DMS53 (cell line): ENCODE measurements around the gene HSD17B1.

Experiments used
- DNase-seq: peaks from one replicate; lab custom pipeline; 2025; lab: John Stamatoyannopoulos, UW

The HSD17B1 gene

DNA sequence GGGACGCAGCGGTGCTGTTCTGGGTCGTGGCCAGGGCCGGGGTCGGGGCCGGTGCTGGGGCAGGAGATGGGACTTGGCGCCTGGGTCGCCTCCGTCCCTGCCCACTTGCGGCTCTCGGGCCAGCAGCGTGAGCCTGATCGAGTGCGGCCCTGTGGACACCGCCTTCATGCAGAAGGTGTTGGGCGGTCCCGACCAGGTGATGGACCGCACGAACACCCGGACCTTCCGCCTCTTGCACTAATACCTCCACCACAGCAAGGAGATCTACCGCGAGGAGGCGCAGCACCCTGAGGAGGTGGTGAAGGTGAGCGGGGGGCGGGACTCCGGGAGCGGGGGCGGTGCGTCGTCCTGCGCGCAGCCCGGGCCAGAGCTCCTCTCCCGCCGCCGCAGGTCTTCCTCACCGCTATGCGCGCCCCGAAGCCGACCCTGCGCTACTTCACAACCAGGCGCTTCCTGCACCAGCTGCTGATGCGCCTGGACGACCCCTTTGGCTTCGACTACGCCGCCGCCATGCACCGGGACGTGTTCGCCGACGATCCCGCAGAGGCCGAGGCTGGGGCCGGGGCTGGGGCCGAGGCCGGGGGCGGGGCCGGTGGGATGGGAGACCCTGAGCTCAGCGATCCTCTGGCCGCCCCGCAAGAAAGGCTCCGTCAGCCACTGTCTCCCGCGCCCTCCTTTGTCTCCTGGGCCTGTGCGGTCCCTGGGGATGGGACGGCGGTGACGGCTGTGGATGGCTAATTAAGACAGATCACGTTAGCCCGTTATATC is 4.5 kb upstream of the HSD17B1 start:
- DNase-seq, result peak; percentile 96

- no peak for DNase-seq
Observed at GRCh38 chr17:42548993-42549755, 3.5 kb upstream of the HSD17B1 start.

- peak; percentile 32 for DNase-seq
Observed at GRCh38 chr17:42553161-42553818, 567 bp downstream of the HSD17B1 start.

DNA sequence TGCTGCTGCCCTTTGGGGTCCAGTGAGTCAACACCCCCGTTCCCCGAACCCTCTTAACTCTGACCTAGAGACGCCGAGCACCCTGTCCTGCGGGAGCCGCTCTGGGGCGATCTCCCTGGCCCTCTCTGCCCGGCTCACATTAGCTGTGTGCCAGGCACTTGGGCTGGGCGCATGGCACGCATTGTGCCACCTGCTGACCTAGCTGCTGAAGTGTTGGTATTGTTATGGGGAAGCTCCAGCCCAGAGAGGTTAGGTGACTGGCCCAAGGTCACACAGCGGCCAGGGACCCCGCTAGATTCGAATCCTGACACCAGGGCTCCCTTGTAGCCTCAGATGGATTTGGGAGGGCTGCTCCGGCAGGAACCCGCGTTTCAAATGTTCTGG is 1.1 kb downstream of the HSD17B1 start:
- DNase-seq, result peak; percentile 64

DNA sequence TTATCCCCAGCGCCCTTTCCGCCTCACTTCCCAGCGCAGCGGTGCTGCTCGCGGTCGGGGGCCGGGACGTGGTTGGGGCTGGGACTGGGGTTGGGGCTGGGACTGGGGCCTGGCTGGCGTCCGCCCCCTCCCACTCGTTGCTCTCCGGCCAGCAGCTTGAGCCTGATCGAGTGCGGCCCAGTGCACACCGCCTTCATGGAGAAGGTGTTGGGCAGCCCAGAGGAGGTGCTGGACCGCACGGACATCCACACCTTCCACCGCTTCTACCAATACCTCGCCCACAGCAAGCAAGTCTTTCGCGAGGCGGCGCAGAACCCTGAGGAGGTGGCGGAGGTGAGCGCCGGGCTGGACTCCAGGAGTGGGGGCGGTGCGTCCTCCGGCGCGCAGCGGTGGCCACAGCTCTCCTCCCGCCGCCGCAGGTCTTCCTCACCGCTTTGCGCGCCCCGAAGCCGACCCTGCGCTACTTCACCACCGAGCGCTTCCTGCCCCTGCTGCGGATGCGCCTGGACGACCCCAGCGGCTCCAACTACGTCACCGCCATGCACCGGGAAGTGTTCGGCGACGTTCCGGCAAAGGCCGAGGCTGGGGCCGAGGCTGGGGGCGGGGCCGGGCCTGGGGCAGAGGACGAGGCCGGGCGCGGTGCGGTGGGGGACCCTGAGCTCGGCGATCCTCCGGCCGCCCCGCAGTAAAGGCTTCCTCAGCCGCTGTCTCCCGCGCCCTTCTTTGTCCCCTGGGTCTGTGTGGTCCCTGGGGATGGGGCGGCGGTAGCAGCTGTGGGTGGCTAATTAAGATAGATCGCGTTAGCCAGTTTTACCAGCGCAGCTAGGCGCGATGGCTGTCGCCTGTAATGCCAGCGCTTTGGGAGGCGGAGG is 1.8 kb downstream of the HSD17B1 start:
- peak; percentile 91 for DNase-seq

DNA sequence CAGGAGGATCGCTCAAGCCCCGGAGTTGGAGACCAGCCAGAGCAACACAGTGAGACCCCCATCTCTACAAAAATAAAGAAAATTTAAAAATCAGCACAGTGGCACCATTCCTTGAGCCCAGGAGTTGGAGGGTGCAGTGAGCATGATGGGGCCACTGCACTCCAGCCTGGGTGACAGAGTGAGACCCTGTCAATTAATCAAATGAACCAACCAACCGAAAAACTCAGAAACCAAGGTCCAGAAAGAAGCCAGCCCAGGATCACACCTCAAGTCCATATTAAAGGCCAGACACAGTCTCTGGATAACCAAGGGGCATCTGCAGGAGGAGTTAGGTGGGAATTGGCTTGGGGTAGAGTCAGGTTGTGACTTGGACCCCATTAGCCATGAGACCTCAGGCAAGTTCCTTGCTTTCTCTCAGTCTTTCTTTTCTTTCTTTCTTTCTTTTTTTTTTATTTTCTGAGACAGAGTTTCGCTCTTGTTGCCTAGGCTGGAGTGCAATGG is 2.4 kb downstream of the HSD17B1 start:
- DNase-seq, result no peak

- peak; percentile 52 for DNase-seq
Observed at GRCh38 chr17:42555961-42556617, 3.4 kb downstream of the HSD17B1 start.

DNA sequence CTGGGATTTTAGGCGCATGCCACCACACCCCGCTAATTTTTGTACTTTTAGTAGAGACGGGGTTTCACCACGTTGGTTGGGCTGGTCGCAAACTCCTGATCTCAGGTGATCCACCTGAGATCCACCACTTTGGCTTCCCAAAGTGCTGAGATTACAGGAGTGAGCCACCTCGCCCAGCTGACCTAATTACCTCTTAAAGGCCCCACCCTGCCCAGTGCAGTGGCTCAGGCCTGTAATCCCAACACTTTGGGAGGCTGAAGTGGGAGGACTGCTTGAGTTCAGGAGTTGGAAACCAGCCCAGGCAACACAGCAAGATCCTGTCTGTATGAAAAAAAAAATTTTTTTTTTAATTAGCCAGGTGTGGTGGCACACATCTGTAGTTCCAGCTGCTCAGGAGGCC is 6.4 kb downstream of the HSD17B1 start:
- DNase-seq, result peak; percentile 26

GRCh38 chr17:42560246-42560645 is 7.5 kb downstream of the HSD17B1 start:
- no peak for DNase-seq

DNA sequence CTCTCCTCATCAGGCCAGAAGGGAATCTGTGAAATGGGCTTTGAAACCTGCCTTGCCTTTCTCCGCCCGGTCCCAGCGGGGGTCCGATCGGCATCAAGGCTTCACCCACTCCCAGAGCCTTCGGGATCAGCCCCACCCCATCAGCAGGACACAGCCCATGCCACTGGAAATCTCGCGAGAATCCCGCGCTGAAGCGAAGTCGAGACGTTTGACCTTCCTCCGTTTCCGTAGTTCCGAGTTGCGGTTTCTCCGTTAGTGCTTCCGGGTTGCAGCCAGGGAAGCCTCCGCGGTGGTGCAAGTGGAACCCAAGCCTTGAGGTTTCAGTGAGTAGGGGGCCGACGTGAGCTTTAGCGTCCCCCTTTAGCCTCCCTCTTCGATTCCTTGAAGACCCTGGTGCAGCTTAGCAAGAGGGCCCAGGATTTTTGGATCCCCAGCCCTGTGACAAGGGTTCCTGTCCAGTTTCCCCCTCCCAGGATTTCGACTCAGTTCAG is 9.2 kb downstream of the HSD17B1 start, which contains the start of gene COASY:
Gene COASY, plus strand, starts transcription at position 252 of the 491 bp plus-strand sequence. CDS start 475 bp downstream, outside the sequence.
- peak; percentile 99 for DNase-seq

DNA sequence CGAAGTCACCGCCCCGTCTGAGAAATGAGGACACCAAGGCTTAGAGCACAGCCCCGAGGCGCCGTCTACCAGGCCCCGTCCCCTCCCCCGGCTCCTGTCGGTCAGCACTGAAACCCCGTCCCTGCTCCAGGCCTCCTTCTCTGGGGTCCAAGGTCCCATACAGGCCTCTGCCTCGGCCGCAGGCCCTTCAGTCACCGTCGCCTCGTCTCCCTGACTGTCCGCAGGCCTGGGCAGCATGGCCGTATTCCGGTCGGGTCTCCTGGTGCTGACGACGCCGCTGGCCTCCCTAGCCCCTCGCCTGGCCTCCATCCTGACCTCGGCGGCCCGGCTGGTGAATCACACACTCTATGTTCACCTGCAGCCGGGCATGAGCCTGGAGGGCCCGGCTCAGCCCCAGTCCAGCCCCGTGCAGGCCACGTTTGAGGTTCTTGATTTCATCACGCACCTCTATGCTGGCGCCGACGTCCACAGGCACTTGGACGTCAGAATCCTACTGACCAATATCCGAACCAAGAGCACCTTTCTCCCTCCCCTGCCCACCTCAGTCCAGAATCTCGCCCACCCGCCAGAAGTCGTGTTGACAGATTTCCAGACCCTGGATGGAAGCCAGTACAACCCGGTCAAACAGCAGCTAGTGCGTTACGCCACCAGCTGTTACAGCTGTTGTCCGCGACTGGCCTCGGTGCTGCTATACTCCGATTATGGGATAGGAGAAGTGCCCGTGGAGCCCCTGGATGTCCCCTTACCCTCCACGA is 9.8 kb downstream of the HSD17B1 start:
- peak; percentile 82 for DNase-seq

DNA sequence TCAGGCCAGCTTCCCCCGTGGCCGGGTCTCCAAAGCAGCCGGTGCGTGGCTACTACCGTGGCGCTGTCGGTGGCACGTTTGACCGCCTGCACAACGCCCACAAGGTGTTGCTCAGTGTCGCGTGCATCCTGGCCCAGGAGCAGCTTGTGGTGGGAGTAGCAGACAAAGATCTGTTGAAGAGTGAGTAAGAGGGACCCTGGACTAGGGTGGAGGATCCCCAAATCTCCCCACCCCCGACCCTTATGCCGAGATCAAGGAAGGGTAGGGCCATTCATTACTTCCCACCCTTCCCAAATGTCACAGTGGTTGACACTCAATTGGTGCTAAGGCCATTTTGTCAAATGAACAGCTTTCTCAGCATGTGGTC is 10.4 kb downstream of the HSD17B1 start:
- DNase-seq, result peak; percentile 68

- peak; percentile 60 for DNase-seq
Observed at GRCh38 chr17:42563543-42563942, 10.8 kb downstream of the HSD17B1 start.

GRCh38 chr17:42563950-42564349 is 11.2 kb downstream of the HSD17B1 start:
- no peak for DNase-seq

GRCh38 chr17:42564815-42565522 is 12.2 kb downstream of the HSD17B1 start:
- no peak for DNase-seq

GRCh38 chr17:42565523-42566214 is 12.9 kb downstream of the HSD17B1 start:
- no peak for DNase-seq

- peak; percentile 75 for DNase-seq
Observed at GRCh38 chr17:42566215-42566882, 13.6 kb downstream of the HSD17B1 start.

GRCh38 chr17:42566883-42567573 is 14.3 kb downstream of the HSD17B1 start, which contains the start of gene MLX:
Gene MLX, plus strand, starts transcription at chr17:42567100. Its CDS starts 25 bp downstream, at chr17:42567125.
- peak; percentile 97 for DNase-seq
